Endothelial cell of umbilical vein (primary cell): ENCODE measurements around the gene SGF29. TPM values are rescaled to one million over a fixed set of nuclear protein-coding genes. Genes with fewer than 3 reads are reported as not detected.

ENCODE experiments used
- BruUV-seq: library from RNA; stranded (reverse); fragments of 400-500 nt; replicated peaks from 2 replicates; lab custom pipeline; 2021; lab: Mats Ljungman, UMichigan
- CTCF ChIA-PET: fragments of 300-600, 350-600 bp; sonication (Branson Sonifier 250); formaldehyde crosslinking; loops from one replicate; lab custom pipeline; 2021; ENCODE audit warnings: antibody characterized with exemption, inconsistent platforms; lab: Charles Lee
- POLR2A ChIA-PET: fragments of 300-600, 350-600 bp; sonication (Branson Sonifier 250); formaldehyde crosslinking; loops from one replicate; lab custom pipeline; 2021; ENCODE audit warnings: antibody characterized with exemption, inconsistent platforms; lab: Charles Lee
- DNase-seq: peaks from one replicate; pipeline ENCODE4 v3.0.0-alpha.2; 2011; ENCODE audit warnings: low read depth, low spot score
- FAIRE-seq: peaks from 2 replicates; lab custom pipeline; 2011; peaks lifted over from hg19 to GRCh38; lab: Jason Lieb, UNC
- H2AFZ ChIP-seq: 2 replicates; pipeline ENCODE4 v1.6.0; 2012; ENCODE audit warnings: low read depth, low read length, control low read depth, inconsistent platforms
- H3K27ac ChIP-seq: 2 replicates; pipeline ENCODE4 v1.5.1; 2011; ENCODE audit warnings: low read depth, mild to moderate bottlenecking, control low read depth, low read length, moderate library complexity; ENCODE audit not compliant: insufficient read depth
- H3K27me3 ChIP-seq, 2 experiments: 2 replicates each; pipeline versions ENCODE4 v1.6.0 to v1.6.1; 2011; ENCODE audit warnings: low read length in 2 of 2, mixed read lengths in 1 of 2; ENCODE audit not compliant: control insufficient read depth in 2 of 2, insufficient read depth in 2 of 2
- H3K36me3 ChIP-seq, 2 experiments: 2 replicates in 1 of 2; 3 replicates in 1 of 2; pipeline ENCODE4 v1.5.1; 2011; ENCODE audit warnings: low read length in 2 of 2, mild to moderate bottlenecking in 1 of 2, moderate library complexity in 1 of 2; ENCODE audit not compliant: control insufficient read depth in 2 of 2, insufficient read depth in 2 of 2; ENCODE audit errors: extremely low read depth in 1 of 2
- H3K4me1 ChIP-seq: 3 replicates; pipeline ENCODE4 v1.5.1; 2011; ENCODE audit warnings: mild to moderate bottlenecking, low read length; ENCODE audit not compliant: control insufficient read depth, insufficient read depth; ENCODE audit errors: extremely low read depth
- H3K4me2 ChIP-seq: 2 replicates; pipeline ENCODE4 v1.6.1; 2011; ENCODE audit warnings: low read length, control low read depth, mixed read lengths; ENCODE audit not compliant: insufficient read depth
- H3K4me3 ChIP-seq, 3 experiments: fragments of 200-600 bp in 1 of 3; sonication (generic), shearing (Covaris generic) in 1 of 3; replicated peaks in 1 of 3; 2 replicates each; pipeline ENCODE4 v1.5.1; 2011 to 2016; ENCODE audit warnings: control low read depth in 3 of 3, low read length in 3 of 3, mild to moderate bottlenecking in 2 of 3, inconsistent platforms in 1 of 3, low read depth in 1 of 3, moderate library complexity in 1 of 3; ENCODE audit not compliant: insufficient read depth in 1 of 3
- H3K79me2 ChIP-seq: 2 replicates; pipeline ENCODE4 v1.6.0; 2012; ENCODE audit warnings: low read length, inconsistent platforms; ENCODE audit not compliant: control insufficient read depth, insufficient read depth
- H3K9ac ChIP-seq: replicated peaks from 2 replicates; pipeline ENCODE3; 2011; ENCODE audit warnings: low read length, control low read depth; ENCODE audit not compliant: insufficient read depth; ENCODE audit errors: extremely low read depth
- H3K9me1 ChIP-seq: replicated peaks from 3 replicates; pipeline ENCODE4 v1.6.0; 2011; ENCODE audit warnings: mild to moderate bottlenecking, low read length; ENCODE audit not compliant: control insufficient read depth, insufficient read depth; ENCODE audit errors: extremely low read depth
- H3K9me3 ChIP-seq: replicated peaks from 2 replicates; pipeline ENCODE4 v1.5.1; 2012; ENCODE audit warnings: low read length, inconsistent platforms; ENCODE audit not compliant: control insufficient read depth, insufficient read depth
- H4K20me1 ChIP-seq: replicated peaks from 2 replicates; pipeline ENCODE3; 2011; ENCODE audit warnings: mild to moderate bottlenecking, low read length; ENCODE audit not compliant: control insufficient read depth, insufficient read depth; ENCODE audit errors: extremely low read depth
- EZH2 ChIP-seq: IDR thresholded peaks from 2 replicates; pipeline ENCODE4 v1.6.1; 2012; ENCODE audit warnings: borderline replicate concordance, low read depth, mild to moderate bottlenecking, moderate library complexity, low read length, inconsistent platforms; ENCODE audit not compliant: severe bottlenecking
- FOS ChIP-seq: IDR thresholded peaks from 2 replicates; pipeline ENCODE4 v1.6.1; 2011; ENCODE audit warnings: mild to moderate bottlenecking, low read length, moderate library complexity, borderline replicate concordance; ENCODE audit not compliant: insufficient read depth
- GATA2 ChIP-seq: IDR thresholded peaks from 2 replicates; pipeline ENCODE4 v1.7.0; 2011; ENCODE audit warnings: low read depth, mild to moderate bottlenecking, moderate library complexity, mixed read lengths, low read length; ENCODE audit not compliant: insufficient read length, insufficient read depth
- JUN ChIP-seq: IDR thresholded peaks from 2 replicates; pipeline ENCODE4 v1.6.1; 2011; ENCODE audit warnings: borderline replicate concordance, low read depth; ENCODE audit not compliant: insufficient read length, insufficient read depth
- MYC ChIP-seq: IDR thresholded peaks from one replicate; pipeline ENCODE4 v1.6.1; 2011; ENCODE audit warnings: mild to moderate bottlenecking, low read depth, low read length
- POLR2A ChIP-seq: IDR thresholded peaks from 2 replicates; pipeline ENCODE4 v1.6.1; 2012; ENCODE audit warnings: low read depth, mild to moderate bottlenecking, control low read depth, low read length
- POLR2AphosphoS5 ChIP-seq: IDR thresholded peaks from 2 replicates; pipeline ENCODE4 v1.6.1; 2012; ENCODE audit warnings: low read depth, mild to moderate bottlenecking, control low read depth, low read length, moderate library complexity; ENCODE audit not compliant: insufficient read depth
- dilution Hi-C: fragments of 300-500 bp; cut with MboI; formaldehyde crosslinking; loops from one replicate; pipeline ENCODE4 v1.15.0; 2019; ENCODE audit warnings: low sequenced_read_pairs; ENCODE audit not compliant: extremely low pct_ligation_motif_present
- intact Hi-C: fragments of 100-400 bp; cut with micrococcal nuclease; formaldehyde crosslinking; loops from one replicate; pipeline ENCODE4 v1.10.0; 2022
- polyA plus RNA-seq, 4 experiments: library from polyadenylated mRNA; depleted of rRNA in 3 of 4; stranded (reverse) in 3 of 4; unstranded in 1 of 4; fragments of >200 nt; gene quantifications; 2 replicates each; pipeline versions ENCODE4 v1.2.1 to v1.2.3, GENCODE V29; 2011 to 2012; ENCODE audit warnings: missing spikeins in 1 of 4
- total RNA-seq: library from RNA; stranded (reverse); gene quantifications from 2 replicates; pipeline ENCODE4 v1.2.3, GENCODE V29; 2021
- TF ChIP-seq, protein P1 (sequence below), 2 donors: IDR thresholded peaks; 1 replicate in 1 of 2; 2 replicates in 1 of 2; pipeline ENCODE4 v1.5.1; 2011; ENCODE audit warnings: low read length in 2 of 2, mild to moderate bottlenecking in 2 of 2, moderate library complexity in 2 of 2, control low read depth in 1 of 2, inconsistent platforms in 1 of 2, low read depth in 1 of 2; ENCODE audit not compliant: insufficient read depth in 1 of 2; ENCODE audit errors: extremely low read depth in 1 of 2
- TF ChIP-seq, protein P2 (sequence below): IDR thresholded peaks from 2 replicates; pipeline ENCODE4 v1.6.1; 2011; ENCODE audit not compliant: insufficient read depth, insufficient read length

Gene SGF29
- total and polyA plus RNA-seq, 2 donors (not counting 3 experiments of a cell fraction or from before 2014, with no cell fraction given) = 3.4 to 12.0 TPM

DNA sequence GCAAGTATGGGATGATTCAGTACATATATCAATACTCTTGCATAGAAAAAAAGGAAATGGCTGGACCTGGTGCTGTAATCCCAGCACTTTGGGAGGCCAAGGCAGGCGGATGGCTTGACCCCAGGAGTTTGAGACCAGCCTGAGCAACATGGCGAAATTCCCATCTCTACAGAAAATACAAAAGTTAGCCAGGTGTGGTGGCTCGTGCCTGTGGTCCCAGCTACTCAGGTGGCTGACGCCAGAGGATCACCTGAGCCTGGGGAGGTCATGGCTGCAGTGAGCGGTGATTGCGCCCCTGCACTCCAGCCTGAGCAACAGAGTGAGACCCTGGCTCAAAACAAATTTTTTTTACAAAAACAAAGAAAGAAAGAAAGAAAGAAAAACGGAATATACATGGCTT, 7.1 kb upstream of the SGF29 start:
- Histone ChIP-seq H3K9me3 (no peaks in the 10 kb centered on the region), H4K20me1 (no peaks in the 10 kb centered on the region), H3K4me1 (no peaks in the 10 kb centered on the region), H3K27ac (no peak overlapping the region), H3K79me2 (no peaks in the 10 kb centered on the region), H2AFZ (no peak overlapping the region), H3K36me3 (no peaks in the 10 kb centered on the region), H3K9me1 (no peaks in the 10 kb centered on the region), H3K4me2 (no peak overlapping the region), H3K4me3 (no peak overlapping the region), H3K9ac (no peak overlapping the region), H3K27me3 (no peaks in the 10 kb centered on the region)
- TF ChIP-seq, protein P1, sequence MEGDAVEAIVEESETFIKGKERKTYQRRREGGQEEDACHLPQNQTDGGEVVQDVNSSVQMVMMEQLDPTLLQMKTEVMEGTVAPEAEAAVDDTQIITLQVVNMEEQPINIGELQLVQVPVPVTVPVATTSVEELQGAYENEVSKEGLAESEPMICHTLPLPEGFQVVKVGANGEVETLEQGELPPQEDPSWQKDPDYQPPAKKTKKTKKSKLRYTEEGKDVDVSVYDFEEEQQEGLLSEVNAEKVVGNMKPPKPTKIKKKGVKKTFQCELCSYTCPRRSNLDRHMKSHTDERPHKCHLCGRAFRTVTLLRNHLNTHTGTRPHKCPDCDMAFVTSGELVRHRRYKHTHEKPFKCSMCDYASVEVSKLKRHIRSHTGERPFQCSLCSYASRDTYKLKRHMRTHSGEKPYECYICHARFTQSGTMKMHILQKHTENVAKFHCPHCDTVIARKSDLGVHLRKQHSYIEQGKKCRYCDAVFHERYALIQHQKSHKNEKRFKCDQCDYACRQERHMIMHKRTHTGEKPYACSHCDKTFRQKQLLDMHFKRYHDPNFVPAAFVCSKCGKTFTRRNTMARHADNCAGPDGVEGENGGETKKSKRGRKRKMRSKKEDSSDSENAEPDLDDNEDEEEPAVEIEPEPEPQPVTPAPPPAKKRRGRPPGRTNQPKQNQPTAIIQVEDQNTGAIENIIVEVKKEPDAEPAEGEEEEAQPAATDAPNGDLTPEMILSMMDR (IDR thresholded peaks at IDR 0.05; ENCODE audit: extremely low read depth in 1 of 2, insufficient read depth in 1 of 2, low read depth in 1 of 2, low read length in 2 of 2) = no peak
- TF ChIP-seq JUN (no peak), EZH2 (no peak), MYC (no peak), FOS (no peak), GATA2 (no peak), POLR2AphosphoS5 (no peak), POLR2A (no peak)
- TF ChIP-seq, protein P2, sequence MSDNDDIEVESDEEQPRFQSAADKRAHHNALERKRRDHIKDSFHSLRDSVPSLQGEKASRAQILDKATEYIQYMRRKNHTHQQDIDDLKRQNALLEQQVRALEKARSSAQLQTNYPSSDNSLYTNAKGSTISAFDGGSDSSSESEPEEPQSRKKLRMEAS = no peak
- intact Hi-C loops (no loop called here), dilution Hi-C loops (no loop called here)
- ChIA-PET POLR2A (no interaction called here), CTCF (no interaction called here)
- no TSS peak for BruUV-seq
- DNase-seq (no peak), FAIRE-seq (no peak)
